Measurements from ENCODE around the gene SPRY4.

The SPRY4 gene

GRCh38 chr5:142293486-142293885 lies 31.3 kb downstream of the SPRY4 start:
- no peak for ATAC-seq
- TF ChIP-seq BACH2 (CRISPR knock-in tag; IDR thresholded peaks at IDR 0.05; ENCODE audit: borderline replicate concordance), result no peak
- TF ChIP-seq POU6F1 (CRISPR knock-in tag; IDR thresholded peaks at IDR 0.05; ENCODE audit: borderline replicate concordance, low read depth), result no peak
- no peak for TF ChIP-seq ZNF70 (CRISPR knock-in tag; IDR thresholded peaks at IDR 0.05)
- TF ChIP-seq ZFP3 (CRISPR knock-in tag; IDR thresholded peaks at IDR 0.05), result no peak
- no peak for TF ChIP-seq RARB (CRISPR knock-in tag; IDR thresholded peaks at IDR 0.05)
- TF ChIP-seq TSHZ2 (CRISPR knock-in tag; IDR thresholded peaks at IDR 0.05), result no peak
- TF ChIP-seq ZNF8 (CRISPR knock-in tag; IDR thresholded peaks at IDR 0.05), result no peak
- no peak for TF ChIP-seq ESRRG (CRISPR knock-in tag; IDR thresholded peaks at IDR 0.05)
- no peak for TF ChIP-seq TOX (CRISPR knock-in tag; IDR thresholded peaks at IDR 0.05; ENCODE audit: borderline replicate concordance)
- no peak for TF ChIP-seq TCF4 (CRISPR knock-in tag; IDR thresholded peaks at IDR 0.05; ENCODE audit: borderline replicate concordance)
- no peak for TF ChIP-seq PATZ1 (CRISPR knock-in tag; IDR thresholded peaks at IDR 0.05; ENCODE audit: borderline replicate concordance)
- TF ChIP-seq SNAI2 (CRISPR knock-in tag; IDR thresholded peaks at IDR 0.05), result no peak
- no peak for TF ChIP-seq ZNF565 (CRISPR knock-in tag; conservative IDR thresholded peaks at IDR 0.05; ENCODE audit: low read depth)
- no peak for TF ChIP-seq CSRNP3 (CRISPR knock-in tag; IDR thresholded peaks at IDR 0.05)
- no peak for TF ChIP-seq ZFP30 (CRISPR knock-in tag; IDR thresholded peaks at IDR 0.05)
- TF ChIP-seq CREB5 (CRISPR knock-in tag; IDR thresholded peaks at IDR 0.05; ENCODE audit: low read depth), result no peak

- ATAC-seq, result no peak
- TF ChIP-seq ARNTL (CRISPR knock-in tag; IDR thresholded peaks at IDR 0.05; ENCODE audit: borderline replicate concordance, low read depth), result no peak
- no peak for TF ChIP-seq ZFP30 (CRISPR knock-in tag; IDR thresholded peaks at IDR 0.05)
- no peak for TF ChIP-seq PATZ1 (CRISPR knock-in tag; IDR thresholded peaks at IDR 0.05; ENCODE audit: borderline replicate concordance)
- no peak for TF ChIP-seq PPARA (CRISPR knock-in tag; IDR thresholded peaks at IDR 0.05; ENCODE audit: borderline replicate concordance)
- TF ChIP-seq TCF4 (CRISPR knock-in tag; IDR thresholded peaks at IDR 0.05; ENCODE audit: borderline replicate concordance), result no peak
- no peak for TF ChIP-seq TOX (CRISPR knock-in tag; IDR thresholded peaks at IDR 0.05; ENCODE audit: borderline replicate concordance)
- TF ChIP-seq ZC3H10 (CRISPR knock-in tag; IDR thresholded peaks at IDR 0.05), result no peak
- TF ChIP-seq SNAI2 (CRISPR knock-in tag; IDR thresholded peaks at IDR 0.05), result no peak
- no peak for TF ChIP-seq CSDC2 (CRISPR knock-in tag; IDR thresholded peaks at IDR 0.05)
- no peak for TF ChIP-seq ESRRG (CRISPR knock-in tag; IDR thresholded peaks at IDR 0.05)
- no peak for TF ChIP-seq RARB (CRISPR knock-in tag; IDR thresholded peaks at IDR 0.05)
- no peak for TF ChIP-seq TSHZ2 (CRISPR knock-in tag; IDR thresholded peaks at IDR 0.05)
- TF ChIP-seq BACH2 (CRISPR knock-in tag; IDR thresholded peaks at IDR 0.05; ENCODE audit: borderline replicate concordance), result no peak
- TF ChIP-seq CREB5 (CRISPR knock-in tag; IDR thresholded peaks at IDR 0.05; ENCODE audit: low read depth), result no peak
- no peak for TF ChIP-seq ISL1 (CRISPR knock-in tag; IDR thresholded peaks at IDR 0.05)
- no peak for TF ChIP-seq ZNF8 (CRISPR knock-in tag; IDR thresholded peaks at IDR 0.05)
- no peak for TF ChIP-seq ZFP3 (CRISPR knock-in tag; IDR thresholded peaks at IDR 0.05)
- TF ChIP-seq OSR1 (CRISPR knock-in tag; IDR thresholded peaks at IDR 0.05), result no peak
Observed at GRCh38 chr5:142292808-142293207, 32.0 kb downstream of the SPRY4 start.

Data from SK-N-SH treated with all-trans-retinoic acid at 6 μM for 48 hours (cell line).